Retina (tissue), 1 donor: Measurements from ENCODE around the gene GLS.
"Not testable (repeated sequence)": the region's sequence is repeated elsewhere in the genome, so short reads cannot be mapped to it uniquely, and the experiment has no call there.

Experiments
- DNase-seq: peaks from one replicate; pipeline ENCODE4 v3.0.0-alpha.2; 2016

Gene GLS

GRCh38 chr2:190935054-190935453 lies 54.4 kb downstream of the GLS start:
- no peak for DNase-seq

- no peak for DNase-seq
Observed at GRCh38 chr2:190938771-190939335, 58.2 kb downstream of the GLS start.

- DNase-seq: no peak
Observed at GRCh38 chr2:190940454-190940853, 59.8 kb downstream of the GLS start.

GRCh38 chr2:190941571-190941970 lies 61.0 kb downstream of the GLS start:
- DNase-seq: no peak

- DNase-seq: no peak
Observed at GRCh38 chr2:190942697-190943096, 62.1 kb downstream of the GLS start.

- no peak for DNase-seq
Observed at GRCh38 chr2:190943706-190944105, 63.1 kb downstream of the GLS start.

- no peak for DNase-seq
Observed at GRCh38 chr2:190947141-190947540, 66.5 kb downstream of the GLS start.

- no peak for DNase-seq
Observed at GRCh38 chr2:190947711-190948251, 67.2 kb downstream of the GLS start.

- DNase-seq: no peak
Observed at GRCh38 chr2:190948671-190949070, 68.0 kb downstream of the GLS start.

- DNase-seq: no peak
Observed at GRCh38 chr2:190950566-190950991, 70.0 kb downstream of the GLS start.

GRCh38 chr2:190953257-190953656 lies 72.6 kb downstream of the GLS start:
- DNase-seq: no peak

GRCh38 chr2:190959911-190960788 lies 79.5 kb downstream of the GLS start:
- no peak for DNase-seq

GRCh38 chr2:190961117-190961516 lies 80.5 kb downstream of the GLS start:
- DNase-seq: not testable (repeated sequence)

- no peak for DNase-seq
Observed at GRCh38 chr2:190961918-190962487, 81.4 kb downstream of the GLS start.

- no peak for DNase-seq
Observed at GRCh38 chr2:190963088-190963487, 82.5 kb downstream of the GLS start.

- no peak for DNase-seq
Observed at GRCh38 chr2:190964170-190964795, 83.7 kb downstream of the GLS start.

- DNase-seq: no peak
Observed at GRCh38 chr2:190965580-190966222, 85.1 kb downstream of the GLS start.

GRCh38 chr2:190968522-190968921 lies 87.9 kb downstream of the GLS start:
- DNase-seq: no peak

GRCh38 chr2:190970160-190970559 lies 89.5 kb downstream of the GLS start:
- DNase-seq: no peak

GRCh38 chr2:190970873-190971506 lies 90.4 kb downstream of the GLS start:
- no peak for DNase-seq

GRCh38 chr2:190972213-190972612 lies 91.6 kb downstream of the GLS start:
- DNase-seq: no peak

- no peak for DNase-seq
Observed at GRCh38 chr2:190972846-190973245, 92.2 kb downstream of the GLS start.
